ENCODE measurements around the gene RDH16.

DNA sequence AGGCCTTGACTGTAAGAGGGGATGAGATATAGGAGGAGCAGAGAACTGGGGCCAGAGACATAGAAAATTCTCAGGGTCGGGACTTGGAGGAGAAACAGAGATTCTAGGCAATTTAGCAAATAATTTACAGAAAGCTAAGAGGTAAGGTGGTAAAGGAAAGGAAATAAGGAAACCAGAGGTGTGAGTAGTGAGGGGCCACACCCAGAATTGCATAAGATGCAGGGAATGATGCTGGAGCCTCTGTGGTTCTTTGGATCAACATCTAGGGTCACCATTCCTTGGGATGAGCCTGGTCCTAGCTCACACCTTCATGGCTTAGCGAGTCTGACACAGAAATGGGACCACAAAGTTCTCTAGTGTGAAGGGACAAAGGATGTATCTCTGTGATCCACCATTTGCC, 22.3 kb downstream of the RDH16 start:
- TF ChIP-seq ZFP30 (CRISPR knock-in tag; IDR thresholded peaks at IDR 0.05) (no peak), CREB5 (CRISPR knock-in tag; IDR thresholded peaks at IDR 0.05; ENCODE audit: low read depth) (no peak), ZNF8 (CRISPR knock-in tag; IDR thresholded peaks at IDR 0.05) (no peak), TCF4 (CRISPR knock-in tag; IDR thresholded peaks at IDR 0.05; ENCODE audit: borderline replicate concordance) (no peak), ZNF70 (CRISPR knock-in tag; IDR thresholded peaks at IDR 0.05) (no peak), ARNTL (CRISPR knock-in tag; IDR thresholded peaks at IDR 0.05; ENCODE audit: borderline replicate concordance, low read depth) (no peak), POU6F1 (CRISPR knock-in tag; IDR thresholded peaks at IDR 0.05; ENCODE audit: borderline replicate concordance, low read depth) (no peak), ZFP3 (CRISPR knock-in tag; IDR thresholded peaks at IDR 0.05) (no peak)
